Measurements from ENCODE around the gene ANKRD24.
"Not testable (repeated sequence)": the region's sequence is repeated elsewhere in the genome, so short reads cannot be mapped to it uniquely, and the experiment has no call there.

The ANKRD24 gene

GRCh38 chr19:4182084-4182810 lies at the start of gene ANKRD24, which contains the start of gene SIRT6:
TSS of gene ANKRD24 (plus strand) at chr19:4182689. CDS start at chr19:4186426, 3,737 bp downstream.
TSS of gene SIRT6 (minus strand) at chr19:4182563. CDS start at chr19:4182539, 24 bp downstream.
- peak; percentile 96 for DNase-seq

GRCh38 chr19:4134351-4134750 lies 48.1 kb upstream of the ANKRD24 start:
- DNase-seq: no peak

GRCh38 chr19:4135386-4135785 lies 47.1 kb upstream of the ANKRD24 start:
- DNase-seq: not testable (repeated sequence)

GRCh38 chr19:4136680-4137088 lies 45.8 kb upstream of the ANKRD24 start:
- DNase-seq: no peak

- no peak for DNase-seq
Measured at GRCh38 chr19:4138445-4138844, 44.0 kb upstream of the ANKRD24 start.

- peak; percentile 66 for DNase-seq
Measured at GRCh38 chr19:4139614-4140236, 42.8 kb upstream of the ANKRD24 start.

GRCh38 chr19:4140237-4140711 lies 42.2 kb upstream of the ANKRD24 start:
- DNase-seq: no peak

GRCh38 chr19:4142916-4143315 lies 39.6 kb upstream of the ANKRD24 start:
- not testable (repeated sequence) for DNase-seq

- DNase-seq: no peak
Measured at GRCh38 chr19:4144666-4145249, 37.7 kb upstream of the ANKRD24 start.

GRCh38 chr19:4149518-4150288 lies 32.8 kb upstream of the ANKRD24 start:
- DNase-seq: no peak

- no peak for DNase-seq
Measured at GRCh38 chr19:4151623-4152022, 30.9 kb upstream of the ANKRD24 start.

GRCh38 chr19:4152241-4152998 lies 30.1 kb upstream of the ANKRD24 start:
- no peak for DNase-seq

GRCh38 chr19:4154571-4155312 lies 27.7 kb upstream of the ANKRD24 start:
- no peak for DNase-seq

GRCh38 chr19:4157164-4157563 lies 25.3 kb upstream of the ANKRD24 start:
- DNase-seq: no peak

- DNase-seq: not testable (repeated sequence)
Measured at GRCh38 chr19:4157971-4158370, 24.5 kb upstream of the ANKRD24 start.

- DNase-seq: no peak
Measured at GRCh38 chr19:4161415-4162077, 20.9 kb upstream of the ANKRD24 start.

- DNase-seq: no peak
Measured at GRCh38 chr19:4164262-4164661, 18.2 kb upstream of the ANKRD24 start.

- no peak for DNase-seq
Measured at GRCh38 chr19:4171676-4172075, 10.8 kb upstream of the ANKRD24 start.

GRCh38 chr19:4172861-4173473 lies 9.5 kb upstream of the ANKRD24 start:
- peak; percentile 67 for DNase-seq

GRCh38 chr19:4173479-4174212 lies 8.8 kb upstream of the ANKRD24 start:
- DNase-seq: no peak
